ENCODE results near the gene BAZ2B.
A peak's percentile ranks its signal among the peaks of the same experiment; 100 is the strongest.

Gene BAZ2B

GRCh38 chr2:159600752-159601151 lies 15.6 kb downstream of the BAZ2B start:
- ChIA-PET POLR2A (interaction anchor here (0.9 kb wide), 1 partner anchor 9 kb away, joined by 3 read pairs; no protein-coding TSS in a partner anchor), CTCF (interaction anchor here (1.0 to 1.3 kb wide), 2 partner anchors 8 to 133 kb away, joined by 3 read pairs; no protein-coding TSS in a partner anchor)
- no peak overlapping the region for H3K4me3 ChIP-seq (ENCODE audit: control insufficient read depth in 1 of 7, extremely low read depth in 1 of 7, insufficient read depth in 4 of 7, low read depth in 2 of 7, low read length in 6 of 7)
- no peak overlapping the region for H3K27ac ChIP-seq (ENCODE audit: insufficient read depth in 1 of 2, low read depth in 1 of 2, low read length in 2 of 2, poor library complexity in 1 of 2, severe bottlenecking in 2 of 2)
- DNase-seq: peak in 1 of 3 donors; percentile 38
- no peaks in the 10 kb centered on the region for H3K9me3 ChIP-seq (ENCODE audit: control extremely low read depth in 1 of 5, control insufficient read depth in 4 of 5, insufficient read depth in 2 of 5, low read depth in 1 of 5, low read length in 4 of 5)
- 100% methylated on average over 1 of the region's 3 CpGs for WGBS (ENCODE audit: insufficient coverage)
- peaks cover 4 to 11% (median 8%) of the 10 kb centered on the region in 4 experiments for H3K4me1 ChIP-seq (ENCODE audit: control extremely low read depth in 1 of 4, control insufficient read depth in 4 of 4, insufficient read depth in 4 of 4, low read length in 3 of 4)
- H3K27me3 ChIP-seq (replicated peaks in 2 of 5; ENCODE audit: control insufficient read depth in 4 of 5, insufficient read depth in 5 of 5, low read length in 4 of 5): no peaks in the 10 kb centered on the region
- peaks cover 0 to 5% (median 1%) of the 10 kb centered on the region in 4 experiments for H3K36me3 ChIP-seq (ENCODE audit: control insufficient read depth in 4 of 4, insufficient read depth in 4 of 4, low read length in 3 of 4)

DNA sequence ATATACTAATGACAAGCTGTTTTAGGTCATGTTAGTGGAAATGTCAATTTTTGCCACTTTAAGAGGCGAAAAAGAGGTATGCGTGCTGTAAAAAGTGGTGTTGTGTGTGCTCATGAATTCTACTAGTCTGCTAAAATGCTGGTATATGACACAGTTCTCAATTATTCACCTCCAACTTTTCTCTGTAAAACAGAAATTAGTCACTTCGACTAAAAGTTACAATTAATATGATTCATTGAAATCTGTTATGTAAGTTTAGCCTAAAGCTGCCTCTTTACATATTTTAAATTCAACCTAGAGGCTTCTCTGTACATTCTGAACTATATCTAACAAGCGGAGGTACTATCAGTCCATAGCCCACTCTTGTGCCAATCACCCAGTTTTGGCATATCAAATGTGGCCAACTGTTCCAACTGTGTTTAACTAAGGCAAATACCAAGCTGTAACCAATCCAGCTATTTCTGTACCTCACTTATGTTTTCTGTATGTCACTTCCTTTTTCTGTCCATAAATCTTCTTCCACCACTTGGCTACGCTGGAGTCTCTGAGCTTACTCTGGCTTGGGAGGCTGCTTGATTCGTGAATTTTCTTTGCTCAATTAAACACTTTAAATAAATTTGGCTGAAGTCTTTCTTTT lies 20.8 kb downstream of the BAZ2B start:
- peak; percentile 63 to 90 (median 80) for DNase-seq
- POLR2A ChIA-PET: interaction anchor here (1.2 kb wide), 1 partner anchor 21 kb away, joined by 3 read pairs; the partner anchor contains the start of gene BAZ2B
- peak overlapping the region in 1 of 2 experiments; percentile 36 for H3K27ac ChIP-seq (ENCODE audit: insufficient read depth in 1 of 2, low read depth in 1 of 2, low read length in 2 of 2, poor library complexity in 1 of 2, severe bottlenecking in 2 of 2)

DNA sequence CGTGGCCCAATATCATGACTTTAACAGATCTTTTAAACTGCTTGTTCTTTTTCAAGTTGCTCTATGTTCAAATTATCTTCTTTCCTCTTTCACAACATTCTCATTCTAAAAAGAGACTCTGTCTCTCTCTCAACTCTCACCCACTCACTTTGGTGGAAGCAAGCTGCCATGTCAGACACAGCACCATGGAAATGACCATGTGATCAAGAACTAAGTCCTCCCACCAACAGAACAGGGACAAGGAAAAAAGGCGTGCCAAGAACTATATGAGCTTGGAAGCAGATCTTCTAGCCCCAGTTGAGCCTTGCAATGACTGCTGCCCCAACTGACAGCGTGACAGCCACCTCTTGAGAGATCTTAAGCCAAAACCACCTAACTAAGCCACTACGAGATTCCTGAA lies 23.9 kb downstream of the BAZ2B start:
- POLR2A ChIA-PET: no interaction called here
- 100% methylated on average over 1 of the region's 4 CpGs for WGBS (ENCODE audit: insufficient coverage)

More for the DNA sequence above, 20.8 kb downstream of the BAZ2B start:
- H3K36me3 ChIP-seq (ENCODE audit: control insufficient read depth in 4 of 4, insufficient read depth in 4 of 4, low read length in 3 of 4): peaks cover 0 to 2% (median 0%) of the 10 kb centered on the region in 4 experiments
- no peaks in the 10 kb centered on the region for H3K27me3 ChIP-seq (replicated peaks in 2 of 5; ENCODE audit: control insufficient read depth in 4 of 5, insufficient read depth in 5 of 5, low read length in 4 of 5)
- H3K9me3 ChIP-seq (ENCODE audit: control extremely low read depth in 1 of 5, control insufficient read depth in 4 of 5, insufficient read depth in 2 of 5, low read depth in 1 of 5, low read length in 4 of 5): no peaks in the 10 kb centered on the region
- peaks cover 4 to 17% (median 8%) of the 10 kb centered on the region in 4 experiments for H3K4me1 ChIP-seq (ENCODE audit: control extremely low read depth in 1 of 4, control insufficient read depth in 4 of 4, insufficient read depth in 4 of 4, low read length in 3 of 4)
- WGBS (ENCODE audit: insufficient coverage): 5% methylated on average over 3 of the region's 6 CpGs
- CTCF ChIA-PET: interaction anchor here (0.6 to 2.7 kb wide), 7 partner anchors 9 to 119 kb away, joined by 3 to 10 read pairs (median 4); no protein-coding TSS in a partner anchor
- peak overlapping the region in 1 of 7 experiments; percentile 20 for H3K4me3 ChIP-seq (ENCODE audit: control insufficient read depth in 1 of 7, extremely low read depth in 1 of 7, insufficient read depth in 4 of 7, low read depth in 2 of 7, low read length in 6 of 7)

GRCh38 chr2:159591221-159591620 lies 25.1 kb downstream of the BAZ2B start:
- ChIA-PET CTCF (interaction anchor here (1.7 kb wide), 1 partner anchor 18 kb away, joined by 6 read pairs; no protein-coding TSS in a partner anchor), POLR2A (no interaction called here)
- Histone ChIP-seq H3K9me3 (ENCODE audit: control extremely low read depth in 1 of 5, control insufficient read depth in 4 of 5, insufficient read depth in 2 of 5, low read depth in 1 of 5, low read length in 4 of 5) (no peaks in the 10 kb centered on the region), H3K27ac (ENCODE audit: insufficient read depth in 1 of 2, low read depth in 1 of 2, low read length in 2 of 2, poor library complexity in 1 of 2, severe bottlenecking in 2 of 2) (no peak overlapping the region), H3K4me1 (ENCODE audit: control extremely low read depth in 1 of 4, control insufficient read depth in 4 of 4, insufficient read depth in 4 of 4, low read length in 3 of 4) (peaks cover 4 to 13% (median 7%) of the 10 kb centered on the region in 4 experiments), H3K36me3 (ENCODE audit: control insufficient read depth in 4 of 4, insufficient read depth in 4 of 4, low read length in 3 of 4) (peaks cover 0 to 3% (median 1%) of the 10 kb centered on the region in 4 experiments), H3K4me3 (ENCODE audit: control insufficient read depth in 1 of 7, extremely low read depth in 1 of 7, insufficient read depth in 4 of 7, low read depth in 2 of 7, low read length in 6 of 7) (no peak overlapping the region), H3K27me3 (replicated peaks in 2 of 5; ENCODE audit: control insufficient read depth in 4 of 5, insufficient read depth in 5 of 5, low read length in 4 of 5) (no peaks in the 10 kb centered on the region)
- DNase-seq: no peak

More for the DNA sequence above, 23.9 kb downstream of the BAZ2B start:
- Histone ChIP-seq H3K9me3 (ENCODE audit: control extremely low read depth in 1 of 5, control insufficient read depth in 4 of 5, insufficient read depth in 2 of 5, low read depth in 1 of 5, low read length in 4 of 5) (no peaks in the 10 kb centered on the region), H3K4me3 (ENCODE audit: control insufficient read depth in 1 of 7, extremely low read depth in 1 of 7, insufficient read depth in 4 of 7, low read depth in 2 of 7, low read length in 6 of 7) (no peak overlapping the region), H3K36me3 (ENCODE audit: control insufficient read depth in 4 of 4, insufficient read depth in 4 of 4, low read length in 3 of 4) (peaks cover 0 to 5% (median 1%) of the 10 kb centered on the region in 4 experiments), H3K27ac (ENCODE audit: insufficient read depth in 1 of 2, low read depth in 1 of 2, low read length in 2 of 2, poor library complexity in 1 of 2, severe bottlenecking in 2 of 2) (no peak overlapping the region), H3K4me1 (ENCODE audit: control extremely low read depth in 1 of 4, control insufficient read depth in 4 of 4, insufficient read depth in 4 of 4, low read length in 3 of 4) (peaks cover 4 to 17% (median 8%) of the 10 kb centered on the region in 4 experiments), H3K27me3 (replicated peaks in 2 of 5; ENCODE audit: control insufficient read depth in 4 of 5, insufficient read depth in 5 of 5, low read length in 4 of 5) (no peaks in the 10 kb centered on the region)
- CTCF ChIA-PET: no interaction called here
- DNase-seq: no peak

DNA sequence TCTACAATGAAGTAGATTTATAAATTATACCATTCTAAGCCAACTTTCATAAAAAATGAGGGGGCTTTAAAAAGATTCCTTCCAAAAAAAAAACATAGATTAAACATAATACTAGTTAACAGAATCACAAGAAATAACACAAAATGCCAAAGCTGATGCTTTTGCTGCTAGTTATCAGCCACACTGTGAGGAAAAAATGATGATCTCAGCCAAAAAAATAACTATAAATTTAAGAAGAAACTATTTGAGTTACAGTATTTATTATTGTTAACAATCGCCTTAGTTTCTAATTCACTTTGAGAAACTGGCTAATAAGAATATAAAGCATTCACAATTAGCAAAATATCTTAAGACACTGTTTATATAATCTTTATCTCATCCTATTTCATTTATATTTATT lies 27.1 kb downstream of the BAZ2B start:
- H3K27ac ChIP-seq (ENCODE audit: insufficient read depth in 1 of 2, low read depth in 1 of 2, low read length in 2 of 2, poor library complexity in 1 of 2, severe bottlenecking in 2 of 2): no peak overlapping the region
- WGBS (ENCODE audit: insufficient coverage): no CpG with 5 or more reads among the region's 1 CpG
- POLR2A ChIA-PET: no interaction called here

DNA sequence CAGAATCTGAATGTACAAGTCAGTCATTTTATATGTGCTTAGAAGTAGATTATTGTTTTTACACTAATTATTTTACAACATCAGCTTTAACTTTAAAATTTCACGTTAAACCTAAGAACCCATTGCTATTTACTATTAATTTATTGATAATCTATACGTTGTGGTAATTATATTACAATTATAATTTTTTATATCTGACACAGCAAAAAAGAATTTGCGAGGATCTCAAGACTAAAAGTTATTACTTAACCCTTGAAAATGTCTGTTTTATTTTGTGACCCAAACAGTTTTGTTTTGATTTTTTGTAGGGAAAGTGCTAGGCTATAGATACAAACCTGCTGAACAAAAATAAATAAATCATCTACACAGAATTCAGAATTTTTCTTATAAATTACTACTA lies 30.3 kb downstream of the BAZ2B start:
- CTCF ChIA-PET: interaction anchor here (1.0 to 1.6 kb wide), 2 partner anchors 11 to 27 kb away, joined by 3 to 5 read pairs; no protein-coding TSS in a partner anchor
- Histone ChIP-seq H3K27me3 (replicated peaks in 2 of 5; ENCODE audit: control insufficient read depth in 4 of 5, insufficient read depth in 5 of 5, low read length in 4 of 5) (no peaks in the 10 kb centered on the region), H3K36me3 (ENCODE audit: control insufficient read depth in 4 of 4, insufficient read depth in 4 of 4, low read length in 3 of 4) (peaks cover 0 to 3% (median 1%) of the 10 kb centered on the region in 4 experiments), H3K4me1 (ENCODE audit: control extremely low read depth in 1 of 4, control insufficient read depth in 4 of 4, insufficient read depth in 4 of 4, low read length in 3 of 4) (peaks cover 0 to 10% (median 6%) of the 10 kb centered on the region in 4 experiments), H3K4me3 (ENCODE audit: control insufficient read depth in 1 of 7, extremely low read depth in 1 of 7, insufficient read depth in 4 of 7, low read depth in 2 of 7, low read length in 6 of 7) (no peak overlapping the region), H3K9me3 (ENCODE audit: control extremely low read depth in 1 of 5, control insufficient read depth in 4 of 5, insufficient read depth in 2 of 5, low read depth in 1 of 5, low read length in 4 of 5) (no peaks in the 10 kb centered on the region), H3K27ac (ENCODE audit: insufficient read depth in 1 of 2, low read depth in 1 of 2, low read length in 2 of 2, poor library complexity in 1 of 2, severe bottlenecking in 2 of 2) (no peak overlapping the region)
- no peak for DNase-seq
- POLR2A ChIA-PET: no interaction called here
- WGBS (ENCODE audit: insufficient coverage): no CpG with 5 or more reads among the region's 3 CpGs

More for the DNA sequence above, 27.1 kb downstream of the BAZ2B start:
- no peak for DNase-seq
- CTCF ChIA-PET: interaction anchor here (0.7 kb wide), 1 partner anchor 178 kb away, joined by 3 read pairs; no protein-coding TSS in a partner anchor
- Histone ChIP-seq H3K4me3 (ENCODE audit: control insufficient read depth in 1 of 7, extremely low read depth in 1 of 7, insufficient read depth in 4 of 7, low read depth in 2 of 7, low read length in 6 of 7) (no peak overlapping the region), H3K27me3 (replicated peaks in 2 of 5; ENCODE audit: control insufficient read depth in 4 of 5, insufficient read depth in 5 of 5, low read length in 4 of 5) (no peaks in the 10 kb centered on the region), H3K9me3 (ENCODE audit: control extremely low read depth in 1 of 5, control insufficient read depth in 4 of 5, insufficient read depth in 2 of 5, low read depth in 1 of 5, low read length in 4 of 5) (no peaks in the 10 kb centered on the region), H3K4me1 (ENCODE audit: control extremely low read depth in 1 of 4, control insufficient read depth in 4 of 4, insufficient read depth in 4 of 4, low read length in 3 of 4) (peaks cover 0 to 12% (median 6%) of the 10 kb centered on the region in 4 experiments), H3K36me3 (ENCODE audit: control insufficient read depth in 4 of 4, insufficient read depth in 4 of 4, low read length in 3 of 4) (peaks cover 0 to 3% (median 1%) of the 10 kb centered on the region in 4 experiments)

GRCh38 chr2:159585622-159586021 lies 30.7 kb downstream of the BAZ2B start:
- no peaks in the 10 kb centered on the region for H3K9me3 ChIP-seq (ENCODE audit: control extremely low read depth in 1 of 5, control insufficient read depth in 4 of 5, insufficient read depth in 2 of 5, low read depth in 1 of 5, low read length in 4 of 5)
- H3K27ac ChIP-seq (ENCODE audit: insufficient read depth in 1 of 2, low read depth in 1 of 2, low read length in 2 of 2, poor library complexity in 1 of 2, severe bottlenecking in 2 of 2): no peak overlapping the region
- POLR2A ChIA-PET: no interaction called here
- no peaks in the 10 kb centered on the region for H3K27me3 ChIP-seq (replicated peaks in 2 of 5; ENCODE audit: control insufficient read depth in 4 of 5, insufficient read depth in 5 of 5, low read length in 4 of 5)
- no peak overlapping the region for H3K4me3 ChIP-seq (ENCODE audit: control insufficient read depth in 1 of 7, extremely low read depth in 1 of 7, insufficient read depth in 4 of 7, low read depth in 2 of 7, low read length in 6 of 7)
- H3K4me1 ChIP-seq (ENCODE audit: control extremely low read depth in 1 of 4, control insufficient read depth in 4 of 4, insufficient read depth in 4 of 4, low read length in 3 of 4): peaks cover 0 to 10% (median 6%) of the 10 kb centered on the region in 4 experiments
- peak in 1 of 3 donors; percentile 37 for DNase-seq
- CTCF ChIA-PET: interaction anchor here (1.0 to 1.6 kb wide), 3 partner anchors 12 to 300 kb away, joined by 3 to 5 read pairs (median 3); no protein-coding TSS in a partner anchor
- peaks cover 0 to 3% (median 1%) of the 10 kb centered on the region in 4 experiments for H3K36me3 ChIP-seq (ENCODE audit: control insufficient read depth in 4 of 4, insufficient read depth in 4 of 4, low read length in 3 of 4)
